Measurements from ENCODE around the gene ALDH1L2.

DNA sequence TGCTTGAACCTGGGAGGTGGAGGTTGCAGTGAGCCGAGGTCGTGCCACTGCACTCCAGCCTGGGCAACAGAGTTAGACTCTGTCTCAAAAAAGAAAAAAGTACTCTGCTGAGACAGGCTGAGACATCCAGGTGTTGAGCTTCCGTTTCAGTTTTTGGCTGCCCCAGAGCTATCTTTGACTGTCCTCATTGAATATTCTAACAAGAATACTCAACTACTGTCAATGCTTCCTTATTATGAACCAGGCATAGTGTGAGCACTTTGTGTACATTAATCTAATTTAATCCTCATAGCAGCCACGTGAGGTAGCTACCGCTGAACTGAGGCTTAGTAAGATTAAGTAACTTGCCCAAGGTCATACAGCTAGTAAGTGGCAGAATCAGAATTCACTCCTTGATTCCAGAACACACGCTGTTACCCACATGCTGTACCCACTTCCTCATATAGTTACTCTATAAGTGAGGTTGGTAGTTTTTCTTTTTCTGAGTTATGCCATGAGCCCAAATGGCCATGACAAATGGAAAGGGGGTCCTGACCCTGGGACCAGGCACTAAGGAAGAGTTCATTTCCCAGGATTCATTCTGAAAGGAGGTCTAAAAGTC, 11.3 kb downstream of the ALDH1L2 start:
- no peak for TF ChIP-seq POLR2A (IDR thresholded peaks at IDR 0.05)
- TF ChIP-seq, protein P1, sequence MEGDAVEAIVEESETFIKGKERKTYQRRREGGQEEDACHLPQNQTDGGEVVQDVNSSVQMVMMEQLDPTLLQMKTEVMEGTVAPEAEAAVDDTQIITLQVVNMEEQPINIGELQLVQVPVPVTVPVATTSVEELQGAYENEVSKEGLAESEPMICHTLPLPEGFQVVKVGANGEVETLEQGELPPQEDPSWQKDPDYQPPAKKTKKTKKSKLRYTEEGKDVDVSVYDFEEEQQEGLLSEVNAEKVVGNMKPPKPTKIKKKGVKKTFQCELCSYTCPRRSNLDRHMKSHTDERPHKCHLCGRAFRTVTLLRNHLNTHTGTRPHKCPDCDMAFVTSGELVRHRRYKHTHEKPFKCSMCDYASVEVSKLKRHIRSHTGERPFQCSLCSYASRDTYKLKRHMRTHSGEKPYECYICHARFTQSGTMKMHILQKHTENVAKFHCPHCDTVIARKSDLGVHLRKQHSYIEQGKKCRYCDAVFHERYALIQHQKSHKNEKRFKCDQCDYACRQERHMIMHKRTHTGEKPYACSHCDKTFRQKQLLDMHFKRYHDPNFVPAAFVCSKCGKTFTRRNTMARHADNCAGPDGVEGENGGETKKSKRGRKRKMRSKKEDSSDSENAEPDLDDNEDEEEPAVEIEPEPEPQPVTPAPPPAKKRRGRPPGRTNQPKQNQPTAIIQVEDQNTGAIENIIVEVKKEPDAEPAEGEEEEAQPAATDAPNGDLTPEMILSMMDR (IDR thresholded peaks at IDR 0.05) = no peak

Data from thyroid gland (tissue), 4 donors.